ENCODE results near the gene KCTD11.

DNA sequence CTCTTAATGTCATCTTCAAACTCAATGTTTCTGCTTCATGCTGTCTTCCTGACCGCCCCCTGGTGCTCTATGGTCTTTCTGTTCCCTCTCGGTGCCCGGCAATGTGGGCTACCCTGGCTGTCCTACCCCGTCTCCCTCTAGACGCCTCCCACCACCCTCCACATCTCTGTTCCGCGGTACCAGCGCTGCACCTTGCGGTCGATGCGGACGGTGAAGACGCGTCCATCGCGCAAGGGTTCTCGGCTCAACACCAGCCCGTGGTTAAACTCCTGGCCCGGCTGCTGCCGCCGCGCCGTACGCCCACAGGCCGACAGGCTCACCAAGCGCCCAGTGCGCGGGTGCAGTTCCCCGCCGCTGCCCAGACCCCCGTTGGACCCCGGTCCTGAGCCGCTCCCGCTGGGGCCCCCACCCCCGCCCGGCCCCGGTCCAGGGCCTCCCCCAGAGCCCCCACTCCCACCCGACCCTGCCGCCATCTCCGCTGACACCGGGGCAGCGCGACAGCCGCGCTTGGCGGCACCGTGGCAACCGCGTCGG lies 23.1 kb upstream of the KCTD11 start, which contains the start of gene NEURL4:
- TF ChIP-seq, protein P1, sequence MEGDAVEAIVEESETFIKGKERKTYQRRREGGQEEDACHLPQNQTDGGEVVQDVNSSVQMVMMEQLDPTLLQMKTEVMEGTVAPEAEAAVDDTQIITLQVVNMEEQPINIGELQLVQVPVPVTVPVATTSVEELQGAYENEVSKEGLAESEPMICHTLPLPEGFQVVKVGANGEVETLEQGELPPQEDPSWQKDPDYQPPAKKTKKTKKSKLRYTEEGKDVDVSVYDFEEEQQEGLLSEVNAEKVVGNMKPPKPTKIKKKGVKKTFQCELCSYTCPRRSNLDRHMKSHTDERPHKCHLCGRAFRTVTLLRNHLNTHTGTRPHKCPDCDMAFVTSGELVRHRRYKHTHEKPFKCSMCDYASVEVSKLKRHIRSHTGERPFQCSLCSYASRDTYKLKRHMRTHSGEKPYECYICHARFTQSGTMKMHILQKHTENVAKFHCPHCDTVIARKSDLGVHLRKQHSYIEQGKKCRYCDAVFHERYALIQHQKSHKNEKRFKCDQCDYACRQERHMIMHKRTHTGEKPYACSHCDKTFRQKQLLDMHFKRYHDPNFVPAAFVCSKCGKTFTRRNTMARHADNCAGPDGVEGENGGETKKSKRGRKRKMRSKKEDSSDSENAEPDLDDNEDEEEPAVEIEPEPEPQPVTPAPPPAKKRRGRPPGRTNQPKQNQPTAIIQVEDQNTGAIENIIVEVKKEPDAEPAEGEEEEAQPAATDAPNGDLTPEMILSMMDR (IDR thresholded peaks at IDR 0.05) = no peak
- TF ChIP-seq EZH2 (IDR thresholded peaks at IDR 0.05; ENCODE audit: borderline replicate concordance, insufficient read depth, low read depth, low read length, poor library complexity, severe bottlenecking) = no peak
